A549 (cell line): Measurements from ENCODE around the gene SPATA31D4. TPM values are rescaled to one million over a fixed set of nuclear protein-coding genes. Genes with fewer than 3 reads are reported as not detected.

ENCODE experiments used
- polyA plus RNA-seq, 4 experiments: library from polyadenylated mRNA; depleted of rRNA in 3 of 4; stranded (reverse); fragments of >200 nt; fragmentation: RNase III in 1 of 4; extraction: RNeasy Plus Mini Kit Qiagen cat#74134 plus additional on column Dnase treatment in 1 of 4; gene quantifications; 2 replicates in 3 of 4; 3 replicates in 1 of 4; pipeline ENCODE4 v1.2.3, GENCODE V29; 2011 to 2017
- small RNA-seq, 6 experiments: library from RNA; depleted of rRNA; stranded (forward); fragments of <200 nt; gene quantifications; one replicate each; pipeline ENCODE3, GENCODE V24; 2012

Gene SPATA31D4
- polyA plus RNA-seq, 2 of the 4 experiments (the other 2 are of a cell fraction), result not detected

Small RNA genes lying within 50 kb of the gene (small RNA-seq; reads per million reads assigned to genes)
- 0 to 0.16 (median 0) reads per million in 6 experiments for gene RF00189
- gene RNA5SP287, result 0 reads per million in 6 experiments

Other genes starting within 250 kb of the SPATA31D4 start
- 100 and 117 TPM in 2 replicates for gene TLE1, start 238.9 kb upstream of the SPATA31D4 start, polyA plus RNA-seq (2011; rRNA removed)
- gene TLE1, start 238.9 kb upstream of the SPATA31D4 start, polyA plus RNA-seq (2017; fragmentation: RNase III; extraction: RNeasy Plus Mini Kit Qiagen cat#74134 plus additional on column Dnase treatment), result 45.8 to 53.4 TPM (median 51.7 TPM) in 3 replicates
- not detected in 2 replicates for gene SPATA31D3, start 15.1 kb downstream of the SPATA31D4 start, polyA plus RNA-seq (2011; rRNA removed)
- not detected in 3 replicates for gene SPATA31D3, start 15.1 kb downstream of the SPATA31D4 start, polyA plus RNA-seq (2017; fragmentation: RNase III; extraction: RNeasy Plus Mini Kit Qiagen cat#74134 plus additional on column Dnase treatment)
- not detected in 2 replicates for gene SPATA31D1, start 60.3 kb downstream of the SPATA31D4 start, polyA plus RNA-seq (2011; rRNA removed)
- not detected in 3 replicates for gene SPATA31D1, start 60.3 kb downstream of the SPATA31D4 start, polyA plus RNA-seq (2017; fragmentation: RNase III; extraction: RNeasy Plus Mini Kit Qiagen cat#74134 plus additional on column Dnase treatment)